NCI-H1092 treated with DMSO at 0.1 percent for 48 hours (cell line): ENCODE measurements around the gene SCNN1B.

Experiments
- DNase-seq: peaks from one replicate; lab custom pipeline; 2025; lab: John Stamatoyannopoulos, UW

The SCNN1B gene

DNA sequence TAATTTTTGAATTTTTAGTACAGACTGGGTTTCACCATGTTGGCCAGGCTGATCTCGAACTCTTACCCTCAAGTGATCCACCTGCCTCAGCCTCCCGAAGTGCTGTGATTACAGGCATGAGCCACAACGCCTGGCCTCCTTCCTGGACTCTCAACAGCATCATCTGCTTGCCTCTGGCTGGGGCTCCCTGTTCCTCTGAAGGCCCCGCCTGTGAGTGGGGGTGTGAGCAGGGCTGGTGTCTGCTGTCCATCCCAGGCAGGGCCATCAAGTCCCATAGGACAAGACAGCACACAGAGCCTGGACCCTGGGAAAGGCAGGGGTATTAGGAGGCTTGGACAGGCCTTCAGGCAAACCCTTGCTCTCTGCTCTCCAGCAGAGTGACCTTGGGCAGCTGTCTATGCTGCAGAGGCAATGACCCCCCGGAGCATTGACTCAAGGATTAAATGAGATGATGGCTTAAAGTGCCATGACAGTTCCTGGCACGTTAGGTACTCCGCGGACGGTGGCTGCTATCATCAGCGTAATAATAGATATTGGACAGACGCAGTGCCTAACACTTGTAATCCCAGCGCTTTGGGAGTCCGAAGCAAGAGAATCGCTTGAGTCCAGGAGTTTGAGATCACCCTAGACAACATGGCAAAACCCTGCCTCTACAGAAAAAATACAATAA is 19.2 kb downstream of the SCNN1B start:
- no peak for DNase-seq

DNA sequence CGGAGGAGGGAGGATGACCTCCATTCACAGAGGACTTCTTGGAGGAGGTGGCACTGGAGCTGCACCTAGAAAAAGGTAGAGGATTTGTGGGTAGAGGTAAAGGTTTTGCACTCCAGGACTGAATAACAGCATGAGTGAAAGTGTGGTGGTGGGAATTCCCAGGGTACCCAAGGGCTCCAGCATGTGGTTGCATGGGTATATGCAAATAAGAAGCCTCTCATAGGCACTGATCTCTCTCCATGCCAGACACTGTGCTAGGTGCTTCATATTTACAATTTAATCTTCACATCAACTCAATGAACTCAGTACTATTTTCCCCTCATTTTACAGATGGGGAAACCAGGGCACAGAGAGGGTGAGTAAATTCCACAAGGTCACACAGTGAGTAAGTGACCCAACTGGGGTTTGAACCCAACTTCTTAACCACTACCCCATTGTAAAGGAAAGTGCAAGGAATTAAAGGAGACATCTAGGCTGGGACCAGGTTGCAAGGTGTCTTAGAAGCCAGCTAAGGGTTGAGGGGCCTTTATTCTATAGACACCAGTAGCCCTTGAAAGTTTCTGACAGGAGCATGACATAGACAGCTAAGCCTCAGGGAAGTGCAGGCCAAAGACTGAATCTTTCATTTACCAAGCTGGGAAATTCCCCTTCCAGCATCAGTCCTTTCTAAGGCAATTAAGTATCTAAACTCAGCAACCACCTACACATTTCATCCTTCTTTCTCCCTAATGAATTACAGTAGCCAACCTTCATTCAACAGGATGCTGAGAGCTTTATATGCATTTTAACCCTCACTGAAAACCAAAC is 21.3 kb downstream of the SCNN1B start:
- no peak for DNase-seq

DNA sequence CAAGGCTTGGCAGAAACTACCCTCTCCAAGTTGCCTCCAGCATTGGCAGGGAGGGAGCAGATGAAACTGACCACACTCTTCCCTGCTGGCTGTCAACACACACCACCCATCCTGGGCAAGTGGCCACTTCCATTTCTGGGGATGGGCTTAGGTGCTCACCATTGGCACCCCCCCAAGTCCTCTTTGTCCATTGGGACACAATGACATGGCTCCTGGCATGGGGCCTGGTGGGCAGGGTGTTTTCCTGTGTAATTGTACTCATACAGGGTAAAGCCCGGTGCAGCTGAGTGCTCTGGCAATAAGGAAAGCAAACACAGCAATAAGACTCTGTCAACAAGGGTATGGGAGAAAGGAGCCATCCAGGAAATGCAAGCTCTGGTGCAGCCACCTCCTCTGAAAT is 22.6 kb downstream of the SCNN1B start:
- peak; percentile 98 for DNase-seq

DNA sequence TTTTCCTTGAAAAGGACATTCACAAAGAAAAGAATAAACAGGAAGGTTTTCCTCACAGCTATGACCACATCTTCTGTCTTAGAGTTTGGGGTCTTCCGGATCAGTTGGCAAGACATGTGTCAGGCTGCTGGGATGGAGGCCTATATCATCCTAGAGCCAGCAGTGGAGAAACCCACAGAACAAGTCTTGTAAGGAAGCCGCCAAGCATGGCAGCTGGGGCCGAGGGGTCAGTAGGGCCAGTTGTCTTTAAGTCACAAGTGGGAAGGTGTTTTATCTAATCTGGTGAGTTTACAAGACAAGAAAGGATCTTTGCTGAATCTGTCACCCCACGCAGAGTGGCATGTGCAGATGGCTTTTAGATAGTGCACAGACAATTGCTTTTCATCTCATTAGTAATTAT is 25.7 kb downstream of the SCNN1B start:
- no peak for DNase-seq

DNA sequence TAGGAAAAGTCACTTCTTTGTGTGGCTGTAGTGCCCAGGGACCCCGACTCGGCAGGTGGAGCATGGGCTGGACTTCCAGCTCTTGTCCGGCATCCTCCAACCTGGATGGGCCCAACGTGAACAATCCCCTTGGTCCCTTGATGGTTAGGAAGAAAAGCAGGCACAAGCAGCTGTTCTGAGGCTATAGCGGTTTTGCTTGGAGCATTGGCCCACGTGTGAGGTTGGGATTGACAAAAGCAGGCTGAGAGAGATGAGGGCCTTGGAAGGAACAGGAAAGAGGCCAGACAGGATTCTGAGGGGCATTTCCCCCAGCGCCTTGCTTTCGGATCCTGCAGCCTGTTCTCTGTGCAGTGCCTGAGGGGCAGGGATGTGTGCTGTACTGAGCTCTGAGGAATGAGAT is 28.1 kb downstream of the SCNN1B start:
- no peak for DNase-seq

DNA sequence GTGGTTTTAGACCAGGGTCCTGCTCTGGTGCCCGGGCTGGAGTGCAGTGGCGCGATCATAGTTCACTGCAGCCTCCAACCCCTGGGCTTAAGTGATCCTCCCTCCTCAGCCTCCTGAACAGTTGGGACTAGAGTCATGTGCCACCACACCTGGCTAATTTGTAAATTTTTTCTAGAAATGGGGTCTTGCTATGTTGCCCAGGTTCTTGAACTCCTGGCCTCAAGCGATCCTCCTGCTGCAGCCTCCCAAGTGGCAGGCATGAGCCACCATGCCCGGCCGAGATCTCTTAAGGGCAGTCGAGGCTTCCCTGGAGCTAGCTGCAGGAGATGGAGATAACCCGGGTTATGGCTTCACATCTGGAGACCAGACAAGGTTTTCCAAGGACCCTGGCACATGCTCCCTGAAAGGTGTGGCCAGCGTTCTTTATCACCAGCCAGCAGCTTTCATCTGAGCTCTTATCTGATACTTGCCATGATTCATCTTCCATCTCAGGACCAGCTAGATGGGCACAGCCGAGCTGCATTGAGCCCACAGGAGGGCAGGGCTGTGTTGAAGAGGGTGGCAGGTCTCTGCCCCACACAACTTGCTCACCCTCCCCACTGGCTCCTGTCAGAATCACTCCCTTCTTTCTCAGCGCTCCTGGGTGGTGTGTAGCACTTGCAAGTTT is 28.6 kb downstream of the SCNN1B start:
- DNase-seq: no peak

DNA sequence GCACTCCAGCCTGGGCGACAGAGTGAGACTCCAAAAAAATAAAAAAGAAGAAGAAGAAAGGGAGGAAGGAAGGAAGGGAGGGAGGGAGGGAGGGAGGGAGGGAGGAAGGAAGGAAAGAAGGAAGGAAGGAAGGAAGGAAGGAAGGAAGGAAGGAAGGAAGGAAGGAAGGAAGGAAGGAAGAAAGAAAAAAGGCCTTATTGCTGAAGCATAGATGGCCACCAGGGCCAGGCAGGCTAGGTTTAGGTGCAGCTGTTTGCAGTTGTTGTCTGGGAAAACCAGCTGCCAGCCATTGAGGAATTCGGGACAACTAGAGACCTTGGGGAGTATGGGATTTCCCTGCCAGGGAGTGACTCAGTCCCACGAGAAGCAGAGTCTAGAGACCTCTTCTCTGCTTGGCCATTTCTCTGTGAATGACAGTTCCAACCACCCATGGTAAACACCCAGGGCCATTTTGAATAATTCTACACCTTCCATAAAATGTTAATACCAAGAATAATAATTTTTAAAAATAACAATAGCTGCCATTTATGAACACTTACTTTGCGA is 31.0 kb downstream of the SCNN1B start:
- DNase-seq: no peak

DNA sequence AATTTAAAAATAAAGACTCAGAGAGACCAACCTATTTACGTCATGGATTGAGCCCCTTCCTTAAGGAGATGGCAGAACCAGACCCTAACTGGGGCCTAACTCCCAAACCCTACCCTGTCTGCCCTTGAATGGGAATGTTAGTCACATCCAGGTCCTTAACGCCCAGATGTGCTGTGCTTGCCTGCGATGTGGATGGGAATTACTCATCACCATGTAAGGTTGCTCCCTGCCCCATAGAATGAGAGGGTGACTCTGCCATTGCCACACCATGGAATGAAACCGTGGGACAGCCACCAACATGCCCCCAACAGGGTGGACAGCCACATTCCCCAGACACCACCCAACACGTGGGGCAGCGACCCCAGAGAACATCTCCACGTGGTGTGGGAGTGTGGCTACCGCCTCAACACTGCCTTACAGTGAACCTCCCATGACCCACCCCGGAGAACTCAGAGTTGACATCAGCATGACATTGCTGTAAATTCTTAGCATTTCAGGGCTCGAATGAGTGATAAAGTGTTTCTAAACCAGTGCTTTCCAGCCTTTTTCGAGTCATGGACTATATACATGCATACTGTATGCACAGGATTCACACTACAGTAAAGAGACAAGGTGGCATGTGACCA is 31.8 kb downstream of the SCNN1B start:
- DNase-seq: no peak

DNA sequence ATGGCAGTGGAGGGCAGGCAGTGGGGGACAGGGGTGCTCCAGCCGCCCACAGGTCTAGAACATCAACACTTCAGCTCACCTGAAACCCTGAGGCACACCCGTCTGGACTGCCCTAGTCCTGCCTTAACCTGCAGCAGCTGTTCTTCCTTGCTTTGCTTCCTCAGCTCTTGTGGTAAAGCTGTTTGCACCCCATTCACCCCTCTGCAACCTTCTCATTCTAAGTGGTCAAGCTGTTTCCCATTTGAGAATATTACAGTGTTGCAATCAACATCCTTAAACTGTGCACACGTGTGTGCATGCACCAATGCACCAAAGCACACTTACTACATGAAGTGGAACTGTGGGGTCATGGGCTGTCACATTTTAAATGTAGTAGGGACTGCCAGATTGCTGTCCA is 32.4 kb downstream of the SCNN1B start:
- no peak for DNase-seq

DNA sequence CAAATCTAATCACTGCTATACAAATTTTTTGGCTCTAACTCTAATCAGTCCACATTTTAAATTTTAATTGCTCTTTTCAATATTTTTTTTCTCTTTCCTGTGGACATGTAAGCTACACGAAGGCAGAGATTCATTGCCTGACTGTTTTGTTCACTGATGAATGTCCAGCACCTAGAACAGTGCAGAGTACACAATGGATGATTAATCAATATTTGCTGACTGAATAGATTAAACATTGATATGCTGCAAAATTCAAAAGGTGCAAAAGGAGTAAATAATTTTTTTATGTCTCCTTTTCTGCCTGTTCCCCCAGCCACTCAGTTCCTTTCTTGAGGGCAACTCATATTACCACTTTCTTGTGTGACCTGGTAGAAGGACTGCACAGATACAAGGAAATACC is 32.8 kb downstream of the SCNN1B start:
- DNase-seq: no peak

DNA sequence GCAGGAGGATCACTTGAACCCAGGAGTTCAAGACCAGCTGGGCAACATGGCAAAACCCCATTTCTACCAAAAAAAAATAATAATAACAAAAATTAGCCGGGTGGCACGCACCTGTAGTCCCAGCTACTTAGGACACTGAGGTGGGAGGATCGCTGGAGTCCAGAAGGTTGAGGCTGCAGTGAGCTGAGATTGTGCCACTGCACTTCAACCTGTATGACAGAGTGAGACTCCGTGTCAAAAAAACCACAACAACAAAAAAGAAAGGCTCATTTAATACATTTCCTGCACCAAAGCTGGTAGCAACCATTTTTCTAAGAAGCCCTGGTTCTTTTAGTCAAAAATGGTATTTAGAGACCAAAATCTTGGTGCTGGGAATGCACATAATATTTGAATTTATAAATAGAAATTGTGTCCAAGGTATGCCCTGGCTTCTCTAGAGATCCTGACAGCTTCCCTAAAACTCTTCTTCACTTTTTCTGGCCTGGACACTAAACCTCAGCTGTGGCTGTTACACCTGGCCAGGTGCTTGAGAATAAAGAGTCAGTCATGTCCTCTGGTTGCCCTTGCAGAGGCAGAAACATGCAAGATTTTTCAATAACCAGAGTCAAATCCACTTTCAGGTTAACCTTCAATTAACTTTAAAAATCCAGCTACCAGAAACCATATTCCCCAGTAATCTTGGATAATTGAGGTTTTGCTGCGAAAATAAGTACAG is 35.9 kb downstream of the SCNN1B start:
- no peak for DNase-seq

DNA sequence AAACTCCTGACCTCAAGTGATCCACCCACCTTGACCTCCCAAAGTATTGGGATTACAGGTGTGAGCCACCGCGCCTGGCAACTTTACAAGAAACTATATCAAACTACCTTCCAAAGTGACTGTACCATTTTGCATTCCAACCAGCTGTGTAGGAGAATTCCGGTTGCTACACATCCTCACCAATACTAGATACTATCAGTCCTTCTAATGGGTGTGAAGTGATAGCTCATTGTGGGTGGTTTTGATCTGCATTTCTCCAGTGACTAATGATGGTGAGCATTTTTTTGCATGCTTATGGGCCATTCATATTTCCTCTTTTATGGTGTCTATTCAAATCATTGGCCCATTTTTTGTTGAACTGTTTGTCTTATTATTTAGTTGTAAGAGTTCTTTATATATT is 37.7 kb downstream of the SCNN1B start:
- DNase-seq: no peak

DNA sequence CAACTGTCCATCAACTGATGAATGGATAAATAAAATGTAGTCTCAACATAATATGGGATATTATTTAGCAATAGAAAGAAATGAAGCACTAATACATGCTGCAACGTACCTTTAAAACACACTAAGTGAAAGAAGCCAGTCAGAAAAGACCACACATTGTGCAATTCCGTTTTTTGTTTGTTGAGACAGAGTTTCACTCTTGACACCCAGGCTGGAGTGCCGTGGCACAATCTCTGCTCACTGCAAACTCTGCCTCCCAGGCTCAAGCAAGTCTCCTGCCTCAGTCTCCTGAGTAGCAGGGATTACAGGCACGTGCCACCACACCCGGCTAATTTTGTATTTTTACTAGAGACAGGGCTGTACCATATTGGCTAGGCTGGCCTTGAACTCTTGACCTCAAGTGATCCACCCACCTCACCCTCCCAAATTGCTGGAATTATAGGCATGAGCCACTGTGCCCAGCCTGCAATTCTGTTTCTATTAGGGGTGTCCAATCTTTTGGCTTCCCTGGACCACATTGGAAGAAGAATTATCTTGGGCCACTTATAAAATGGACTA is 40.1 kb downstream of the SCNN1B start:
- DNase-seq: no peak

DNA sequence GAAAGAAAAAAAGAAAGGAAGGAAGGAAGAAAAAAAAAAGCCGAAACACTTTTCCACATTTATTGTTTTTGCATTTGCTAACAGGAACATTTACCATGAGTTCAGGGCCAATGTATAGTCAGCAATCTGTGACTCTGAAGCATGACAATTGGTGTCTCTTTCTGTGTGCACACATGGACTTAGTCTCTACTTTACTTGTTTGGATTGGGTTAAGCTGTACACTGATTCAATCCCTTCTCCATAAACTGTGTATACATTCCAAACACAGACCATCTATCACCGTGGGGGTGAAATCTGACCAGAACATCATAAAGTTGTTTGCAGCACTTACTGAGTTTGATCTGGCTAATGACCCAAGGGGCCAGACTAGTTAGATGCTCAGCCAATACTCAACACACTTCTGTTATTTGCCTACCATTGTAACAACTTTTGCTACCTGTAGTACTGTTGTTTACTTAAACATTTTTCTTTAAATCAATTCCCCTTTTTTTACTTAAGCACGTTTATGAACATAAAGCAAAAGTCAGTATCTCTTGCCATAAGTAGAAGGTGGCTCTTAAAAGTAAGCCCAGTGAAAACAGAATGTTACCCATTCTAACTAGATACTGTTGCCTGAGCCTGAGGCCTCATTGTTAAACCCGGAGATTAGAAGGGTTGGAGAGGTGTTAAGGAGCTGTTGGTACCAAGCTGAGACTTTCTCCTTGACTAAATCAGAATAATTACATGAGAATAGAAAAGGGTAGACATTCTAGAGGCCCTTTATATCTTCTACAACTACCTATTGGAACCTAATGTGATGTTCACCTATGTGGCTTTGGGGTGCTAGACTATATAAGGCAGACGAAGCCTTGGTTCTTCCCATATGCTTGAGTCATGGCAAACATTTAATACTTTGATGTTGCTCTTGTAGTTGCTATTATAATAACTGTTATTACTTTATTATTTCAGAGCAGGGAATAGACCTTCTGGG is 41.8 kb downstream of the SCNN1B start:
- DNase-seq: no peak

DNA sequence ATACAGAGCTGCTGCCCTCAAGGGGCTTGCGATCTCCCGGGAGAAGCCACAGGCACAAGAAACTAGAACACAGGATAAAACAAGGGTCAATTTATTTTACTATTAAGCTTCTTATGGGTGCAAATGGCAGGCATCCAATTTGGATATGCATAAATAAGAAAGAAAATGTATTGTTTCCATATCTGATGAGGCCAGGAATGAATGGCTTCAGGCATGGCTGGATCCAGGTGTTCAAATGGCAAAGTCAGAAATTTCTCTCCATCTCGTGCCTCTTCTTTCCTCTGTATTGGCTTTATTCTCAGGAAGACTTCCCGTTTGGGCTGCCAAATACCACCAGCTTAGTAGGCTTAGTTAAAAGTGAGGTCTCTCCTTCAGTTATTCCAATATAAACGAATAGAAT is 43.1 kb downstream of the SCNN1B start:
- DNase-seq: no peak

DNA sequence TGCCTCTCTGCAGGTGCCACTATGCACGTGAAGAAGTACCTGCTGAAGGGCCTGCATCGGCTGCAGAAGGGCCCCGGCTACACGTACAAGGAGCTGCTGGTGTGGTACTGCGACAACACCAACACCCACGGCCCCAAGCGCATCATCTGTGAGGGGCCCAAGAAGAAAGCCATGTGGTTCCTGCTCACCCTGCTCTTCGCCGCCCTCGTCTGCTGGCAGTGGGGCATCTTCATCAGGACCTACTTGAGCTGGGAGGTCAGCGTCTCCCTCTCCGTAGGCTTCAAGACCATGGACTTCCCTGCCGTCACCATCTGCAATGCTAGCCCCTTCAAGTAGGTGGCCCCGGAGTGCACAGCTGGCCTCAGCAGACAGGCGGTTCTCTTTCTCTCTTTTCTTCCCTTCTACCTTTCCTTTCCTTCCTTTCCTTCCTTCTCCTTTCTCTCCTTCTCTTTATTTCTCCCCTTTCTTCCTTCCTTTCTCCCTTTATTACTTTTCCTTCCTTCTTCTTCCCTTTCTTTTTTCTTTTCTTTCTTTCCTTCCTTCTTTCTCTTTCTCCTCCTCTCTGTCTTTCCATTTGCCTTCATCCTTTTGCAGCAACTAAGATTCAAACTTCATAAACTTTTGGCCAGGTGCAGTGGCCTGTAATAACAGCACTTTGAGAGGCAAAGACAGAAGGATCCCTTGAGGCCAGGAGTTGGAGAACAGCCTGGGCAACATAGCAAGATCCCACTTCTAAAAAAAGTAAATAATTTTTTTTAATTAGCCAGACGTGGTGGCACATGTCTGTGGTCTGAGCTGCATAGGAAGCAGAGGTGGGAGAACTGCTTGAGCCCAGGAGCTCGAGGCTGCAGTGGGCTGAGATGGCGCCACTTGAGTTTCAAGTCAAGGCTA is 46.7 kb downstream of the SCNN1B start:
- no peak for DNase-seq

DNA sequence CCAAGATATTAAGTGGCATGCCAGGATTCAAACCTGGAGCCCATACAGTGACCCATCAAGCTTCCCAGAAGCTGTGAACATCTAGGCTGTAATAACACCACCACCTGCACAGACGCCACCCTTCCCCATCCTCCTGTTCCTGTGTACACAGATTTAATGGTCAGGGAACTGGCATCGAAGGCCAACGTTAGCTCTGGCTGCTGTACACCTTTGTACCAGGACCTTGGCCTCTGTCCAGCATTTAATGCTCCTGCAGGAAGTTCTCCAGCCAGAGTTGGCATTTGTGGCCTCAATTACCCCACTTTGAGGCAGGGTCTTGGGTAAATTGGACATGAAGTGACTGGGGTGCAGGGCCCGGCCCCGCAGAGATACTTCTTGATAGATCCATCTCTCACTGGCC is 49.3 kb downstream of the SCNN1B start:
- DNase-seq: peak; percentile 35

DNA sequence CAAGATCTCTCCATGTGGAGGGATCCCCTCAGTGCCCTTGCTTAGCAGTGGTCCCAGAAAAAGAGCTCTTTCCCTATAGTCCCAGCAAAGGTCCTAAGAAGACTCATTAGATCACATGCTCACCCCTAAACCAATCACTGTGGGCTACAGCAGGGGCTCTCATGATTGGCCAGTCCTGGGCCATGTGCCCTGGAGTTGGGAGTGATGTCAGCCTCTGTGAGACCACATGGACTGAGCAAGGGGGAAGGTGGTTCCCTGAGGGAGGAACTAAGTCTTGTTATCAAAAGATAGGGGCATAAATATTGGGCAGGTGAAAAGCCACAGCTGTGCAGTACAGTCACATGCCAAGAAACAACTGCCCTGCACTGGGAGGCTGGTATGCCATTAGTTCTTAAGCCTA is 51.3 kb downstream of the SCNN1B start:
- no peak for DNase-seq

DNA sequence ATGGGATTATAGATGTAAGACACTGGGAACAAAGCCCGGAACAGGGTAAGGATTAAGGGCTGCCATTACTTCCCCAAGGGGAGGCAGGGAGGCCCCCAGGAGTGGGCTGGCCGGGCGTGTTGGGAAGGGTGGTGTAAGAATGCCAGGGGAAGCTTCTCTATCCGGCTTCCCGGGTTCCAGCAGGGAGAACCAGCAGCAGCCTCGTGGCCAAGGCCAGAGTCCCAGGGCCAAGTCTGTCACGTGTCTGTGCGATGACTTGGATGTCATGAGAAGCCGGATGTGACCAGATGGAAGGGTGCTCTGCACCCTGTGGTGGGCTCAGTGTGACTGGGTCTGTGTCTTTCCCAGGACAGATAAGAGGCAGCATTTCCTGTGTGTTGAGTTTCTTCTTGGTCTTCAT is 52.1 kb downstream of the SCNN1B start:
- DNase-seq: no peak
